HG03575 (cell line): ENCODE data around the gene UTP11.

ENCODE experiments used
- ATAC-seq: cut with Tn5 transposase; IDR thresholded peaks from one replicate; pipeline ENCODE4 v1.9.1; 2021; ENCODE audit not compliant: unreplicated experiment, insufficient number of reproducible peaks, low FRiP score; ENCODE audit errors: extremely low read depth

The UTP11 gene

DNA sequence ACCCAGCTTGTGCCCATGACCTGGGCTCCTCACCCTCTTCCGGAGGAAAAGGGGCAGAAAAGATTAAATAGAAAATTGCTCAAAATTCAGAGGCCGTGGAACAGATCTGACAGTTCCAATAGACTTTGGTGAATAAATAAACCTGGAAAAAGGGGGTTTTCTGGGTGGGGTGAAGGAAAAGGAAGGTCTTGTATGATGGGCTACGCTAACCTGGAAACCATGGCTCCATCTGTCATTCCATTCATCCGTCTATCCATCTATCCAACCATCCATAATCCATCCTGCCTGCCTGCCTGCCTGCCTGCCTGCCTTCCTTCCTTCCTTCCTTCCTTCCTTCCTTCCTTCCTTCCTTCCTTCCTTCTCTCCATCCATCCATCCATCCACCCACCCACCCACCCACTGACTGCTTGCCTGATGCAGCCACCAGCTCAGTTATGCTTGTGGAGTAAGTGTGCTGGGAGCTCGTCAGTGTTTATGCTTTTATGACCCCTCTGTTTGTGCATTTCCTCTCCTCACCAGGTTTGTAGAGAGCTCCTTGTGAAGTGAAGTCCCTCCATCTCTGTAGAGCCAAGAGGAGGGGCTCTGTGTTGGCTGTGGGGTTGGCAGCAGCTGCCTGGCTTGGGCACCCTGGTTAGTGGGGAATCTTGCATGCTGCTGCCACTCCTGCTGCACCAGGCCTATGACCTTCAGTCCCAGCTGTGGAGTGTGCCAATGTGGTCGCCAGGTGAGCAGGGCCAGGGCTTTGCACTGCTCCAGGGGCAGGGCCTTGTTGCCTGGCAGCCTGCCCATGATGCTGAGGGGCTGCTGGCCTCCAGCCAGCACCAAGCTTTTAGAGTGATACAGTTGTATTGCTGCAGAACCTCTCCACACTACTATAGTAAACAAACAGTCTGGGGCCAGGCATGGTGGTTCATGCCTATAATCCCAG lies 50.1 kb downstream of the UTP11 start:
- no peak for ATAC-seq

DNA sequence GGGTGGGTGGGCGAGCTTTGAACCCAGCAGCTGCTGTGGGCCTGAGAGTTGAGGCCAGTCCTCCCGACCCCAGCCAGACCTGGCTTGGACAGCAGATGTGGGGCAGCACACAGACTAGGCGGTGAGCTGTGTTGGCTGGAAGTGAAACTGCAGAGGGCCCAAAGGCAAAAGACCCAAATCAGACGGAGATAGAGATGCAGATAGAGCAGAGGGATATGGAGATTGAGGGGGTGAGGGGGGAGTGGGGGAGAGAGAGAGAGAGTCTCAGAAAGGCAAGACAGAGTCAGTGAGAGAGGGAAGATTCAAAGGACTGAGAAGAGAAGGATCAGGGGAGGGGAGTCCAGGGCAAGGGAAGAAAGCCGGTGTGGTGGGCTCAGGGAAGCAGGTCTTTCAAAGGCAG lies 51.1 kb downstream of the UTP11 start:
- ATAC-seq, result no peak

DNA sequence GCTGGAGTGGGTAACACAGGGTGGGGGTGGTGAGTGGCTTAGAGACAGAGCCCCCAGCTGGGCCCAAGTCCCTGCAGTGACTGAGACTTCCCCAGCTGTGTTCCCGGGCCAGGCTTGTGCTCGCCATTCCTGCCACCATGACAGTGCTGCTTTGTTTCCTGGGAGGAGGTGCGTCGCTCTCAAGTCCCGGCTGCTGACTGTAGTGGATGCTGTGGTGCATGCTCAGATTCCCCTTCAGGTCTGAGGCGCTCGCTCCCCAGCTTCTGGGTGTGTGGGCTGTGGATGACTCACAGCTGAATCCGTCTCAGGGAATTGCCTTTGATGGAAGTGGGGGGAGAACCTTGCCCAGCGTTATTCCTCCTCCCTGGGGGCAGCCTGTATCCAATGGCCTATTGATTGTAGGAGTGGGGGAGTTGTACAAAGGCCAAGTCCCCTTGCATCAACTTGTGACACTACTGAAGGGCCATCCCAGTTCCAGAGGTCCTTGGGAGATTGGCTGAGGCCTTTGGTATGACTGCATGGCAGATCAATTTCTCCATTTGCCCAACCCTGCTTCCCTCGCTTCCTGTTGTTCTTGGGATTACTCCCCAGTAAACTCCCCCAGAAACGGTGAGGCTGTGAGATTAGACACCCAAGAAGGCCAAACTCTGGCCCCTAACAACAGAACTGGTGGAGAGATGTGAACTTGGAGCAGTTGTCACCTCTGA lies 51.8 kb downstream of the UTP11 start:
- no peak for ATAC-seq

DNA sequence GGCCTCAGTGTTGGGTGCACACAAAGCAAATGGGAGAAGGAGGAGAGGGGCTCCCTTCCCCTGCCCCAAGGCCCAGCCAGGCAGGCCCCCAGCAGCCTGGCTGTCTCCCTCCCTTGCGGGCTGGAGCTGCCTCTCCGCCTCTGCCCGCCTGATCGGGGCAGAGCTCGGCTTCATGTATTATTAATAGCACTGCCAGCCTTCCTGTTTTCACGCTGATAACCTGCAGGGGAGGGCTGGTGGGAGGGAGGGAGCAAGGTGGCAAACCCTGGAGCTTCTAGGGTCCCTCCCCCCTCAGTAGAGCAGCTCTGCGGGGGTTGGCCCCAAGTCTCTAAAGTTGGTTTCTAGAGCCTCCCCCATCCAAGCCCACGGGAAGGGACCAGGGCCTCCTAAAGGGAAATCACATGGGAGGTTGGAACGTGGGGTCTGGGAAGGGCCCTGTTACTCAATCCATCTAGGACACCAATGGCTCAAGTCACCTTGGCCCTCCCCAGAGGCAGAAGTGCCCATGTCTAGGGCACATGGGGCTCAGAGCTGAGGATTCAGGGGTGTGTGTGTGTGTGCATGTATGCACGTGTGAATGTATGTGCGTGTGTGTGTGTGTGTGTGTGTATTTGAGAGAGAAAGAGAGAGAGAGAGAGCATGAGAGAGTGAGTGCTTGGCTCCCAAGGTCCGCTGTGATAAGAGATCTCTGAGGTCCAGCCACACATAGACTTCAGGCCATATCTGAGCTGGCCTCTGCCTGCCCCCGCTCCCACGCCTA lies 55.9 kb downstream of the UTP11 start:
- no peak for ATAC-seq

DNA sequence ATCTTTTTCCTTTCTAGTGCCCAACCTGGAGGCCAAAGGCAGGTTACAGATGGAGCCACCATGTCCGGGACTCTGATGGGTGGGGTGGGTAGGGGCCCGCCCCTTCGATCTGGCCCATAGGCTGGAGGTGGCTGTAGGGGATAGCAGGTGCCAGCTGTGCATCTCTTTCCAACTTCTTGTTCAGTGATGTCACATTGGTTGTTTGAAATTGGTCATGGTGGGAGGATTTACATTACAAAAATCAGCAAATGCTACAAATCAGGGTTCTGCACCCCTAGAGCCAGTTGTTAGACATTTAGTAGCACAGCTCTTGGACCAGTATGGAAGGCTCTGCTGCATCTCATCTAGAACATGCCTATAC lies 56.4 kb downstream of the UTP11 start:
- no peak for ATAC-seq

DNA sequence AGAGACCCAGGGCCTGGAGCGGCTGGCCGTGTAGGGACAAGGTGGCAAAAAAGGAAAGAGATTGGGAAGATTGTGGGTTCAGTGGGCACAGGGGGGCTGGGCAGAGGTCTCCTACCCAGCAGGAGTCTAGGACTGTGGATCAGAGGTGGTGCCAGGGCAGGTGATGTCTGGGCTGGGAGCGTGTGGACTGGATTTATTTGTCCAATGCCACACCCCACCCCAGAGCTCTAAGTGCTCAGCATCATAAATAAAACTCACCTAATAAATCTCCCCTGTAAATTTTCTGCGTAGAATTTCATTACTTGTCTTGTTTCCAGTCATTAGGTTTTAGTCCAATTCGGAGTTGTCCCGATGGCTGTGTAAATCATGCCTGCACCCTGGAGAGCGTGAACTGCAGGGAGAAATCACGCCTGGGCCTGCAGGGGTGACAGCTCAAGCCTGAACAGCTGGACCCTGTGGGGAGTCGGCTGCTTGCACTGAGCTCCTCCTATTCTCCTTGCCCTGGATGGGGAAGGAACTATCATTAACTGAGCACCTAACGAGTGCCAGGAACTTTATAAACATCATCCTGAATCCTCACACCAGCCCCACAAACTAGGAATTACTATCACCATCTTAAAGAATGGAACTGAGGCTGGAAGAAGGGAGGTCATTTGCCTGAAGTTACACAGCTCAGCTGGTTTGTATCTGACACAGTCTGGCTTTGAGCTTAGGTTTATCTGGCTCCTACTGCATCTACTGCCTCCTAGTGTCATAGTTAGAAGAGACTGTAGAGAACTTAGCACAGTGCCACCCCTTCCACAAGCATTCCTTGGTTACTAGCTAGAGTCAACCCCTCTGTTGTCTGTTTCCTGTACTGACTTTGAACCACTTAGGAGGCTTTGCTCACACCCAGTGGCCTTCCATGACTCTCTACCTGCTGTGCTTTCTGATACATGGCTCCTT lies 59.0 kb downstream of the UTP11 start:
- no peak for ATAC-seq

DNA sequence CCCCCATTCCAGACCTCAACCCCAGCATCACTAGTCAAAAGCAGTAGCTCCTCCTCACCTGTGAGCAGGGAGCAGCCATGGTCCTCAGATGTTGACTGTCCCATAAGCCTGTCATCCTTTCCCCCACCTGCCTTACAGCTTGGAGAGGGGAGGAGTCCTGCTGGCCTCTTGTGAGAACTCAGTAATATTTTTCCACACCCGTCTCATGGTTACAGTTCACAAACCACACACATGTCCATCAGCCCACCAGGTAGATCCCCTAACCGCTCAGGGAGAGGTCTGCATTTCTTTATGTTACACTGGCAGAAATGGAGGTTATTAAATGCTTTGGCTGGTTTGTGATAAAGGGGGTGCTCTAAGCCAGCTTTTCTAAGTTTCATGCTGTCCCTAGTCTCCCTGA lies 60.3 kb downstream of the UTP11 start:
- no peak for ATAC-seq

DNA sequence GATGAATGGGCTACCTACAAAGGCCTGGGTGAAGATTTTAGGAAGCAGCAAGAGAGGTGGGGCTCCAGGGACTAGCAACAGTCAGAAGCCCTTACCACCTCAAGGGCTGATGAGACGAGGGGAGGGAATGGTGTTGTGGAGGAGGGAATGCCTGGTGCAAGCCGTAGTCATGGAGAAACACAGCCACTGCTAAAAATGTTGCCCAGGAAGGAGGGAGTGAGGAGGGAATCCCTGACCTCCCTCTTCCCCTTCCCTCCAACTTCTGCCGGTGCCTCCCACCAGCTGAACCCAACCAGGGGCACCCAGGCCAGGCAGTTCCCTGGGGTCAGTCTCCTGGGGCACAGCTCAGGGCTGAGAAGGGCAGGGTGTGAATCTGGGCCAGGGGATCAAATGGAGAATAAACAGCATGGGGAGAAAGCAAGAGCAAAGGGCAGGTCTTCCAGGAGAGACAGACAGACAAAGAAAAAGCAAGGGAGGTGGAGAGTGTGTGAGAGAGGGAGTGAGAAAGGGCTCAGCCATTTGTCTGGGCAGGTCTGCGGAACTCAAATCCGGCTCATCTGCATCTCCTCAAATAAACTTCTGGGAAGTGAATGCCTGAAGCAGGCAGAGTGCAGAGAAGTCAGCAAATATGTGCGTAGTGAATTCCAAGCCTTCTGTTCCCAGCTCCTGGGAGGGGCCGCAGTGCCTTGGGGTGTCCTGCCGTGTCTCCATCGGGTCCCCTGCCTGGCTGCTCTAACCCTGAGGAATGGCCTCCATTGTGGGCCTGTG lies 61.2 kb downstream of the UTP11 start:
- no peak for ATAC-seq

DNA sequence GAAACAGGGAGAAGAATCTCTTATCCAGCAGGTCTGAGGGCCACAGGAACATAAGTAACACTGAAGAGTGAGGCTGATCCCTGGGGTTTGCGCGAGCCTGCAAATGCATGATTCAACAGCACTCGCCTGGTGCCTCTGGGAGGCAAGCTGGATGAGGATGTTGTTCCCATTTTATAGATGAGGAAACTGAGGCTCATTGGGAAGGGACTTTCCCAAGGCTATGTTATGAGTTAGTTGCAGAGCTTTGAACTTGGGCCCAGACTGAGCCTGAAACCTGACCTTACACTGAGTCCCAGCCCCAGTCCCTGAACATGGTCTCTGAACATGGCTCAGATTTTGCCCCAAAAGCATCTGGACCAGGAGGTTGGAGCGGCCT lies 61.8 kb downstream of the UTP11 start:
- no peak for ATAC-seq
